ENCODE measurements around the gene TRIM61.

The TRIM61 gene

DNA sequence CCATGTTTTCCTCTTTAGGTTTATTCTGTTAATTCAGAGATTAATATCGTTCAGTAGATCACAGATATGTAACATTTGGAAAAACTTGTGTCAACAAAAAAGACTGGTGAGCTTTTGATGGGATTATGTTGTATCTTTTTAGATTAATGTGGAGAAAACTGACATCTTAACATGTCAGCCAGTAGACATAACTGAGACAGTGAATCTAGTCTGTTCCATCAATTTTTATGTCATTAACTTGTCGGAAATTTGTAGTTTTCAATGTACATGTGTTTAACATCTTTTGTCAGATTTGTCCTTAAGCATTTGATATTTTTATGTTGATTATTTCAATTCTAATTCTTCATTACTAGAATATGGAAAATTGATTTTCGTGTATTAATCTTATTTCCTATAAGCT, 58.5 kb downstream of the TRIM61 start:
- DNase-seq (ENCODE audit: low spot score) (no peak), FAIRE-seq (no peak)
